ENCODE results near the gene RGS7. TPM values are rescaled to one million over a fixed set of nuclear protein-coding genes. Genes with fewer than 3 reads are reported as not detected.

RGS7 gene
- polyA plus RNA-seq, 1 donor (not counting 4 experiments of a cell fraction or from before 2014, with no cell fraction given), result not detected

- TF ChIP-seq EZH2 (IDR thresholded peaks at IDR 0.05; ENCODE audit: low read length) (no peak), CTCF (optimal IDR thresholded peaks at IDR 0.05 in 1 of 3, IDR thresholded peaks at IDR 0.05 in 1 of 3, conservative IDR thresholded peaks at IDR 0.05 in 1 of 3; ENCODE audit: extremely low read depth in 1 of 3, insufficient read depth in 2 of 3, low read length in 3 of 3) (no peak)
- H3K79me2 ChIP-seq (ENCODE audit: control insufficient read depth, insufficient read depth, low read length), result no peaks in the 10 kb centered on the region
- dilution Hi-C loops (cut with MboI; ENCODE audit: extremely low pct_ligation_motif_present, low sequenced_read_pairs), result no loop called here
- H3K9me3 ChIP-seq (ENCODE audit: control insufficient read depth, low read depth, low read length), result no peaks in the 10 kb centered on the region
- H3K27me3 ChIP-seq (ENCODE audit: control insufficient read depth, extremely low read depth, insufficient read depth, low read length), result no peaks in the 10 kb centered on the region
- FAIRE-seq (no peak), DNase-seq (ENCODE audit: low read depth, low spot score) (no peak)
- H4K20me1 ChIP-seq (ENCODE audit: control insufficient read depth, extremely low read depth, insufficient read depth, low read length), result no peaks in the 10 kb centered on the region
- no peak overlapping the region for H3K27ac ChIP-seq (ENCODE audit: control insufficient read depth, insufficient read depth, low read length)
- H3K9me1 ChIP-seq (ENCODE audit: control insufficient read depth, extremely low read depth, insufficient read depth, low read length), result no peaks in the 10 kb centered on the region
- no peak overlapping the region for H3K4me2 ChIP-seq (ENCODE audit: control insufficient read depth, extremely low read depth, insufficient read depth, low read depth, low read length)
- no peak overlapping the region for H3K9ac ChIP-seq (ENCODE audit: control insufficient read depth, extremely low read depth, insufficient read depth, low read length)
- H3K4me3 ChIP-seq (ENCODE audit: control insufficient read depth in 2 of 3, extremely low read depth in 1 of 3, insufficient read depth in 2 of 3, low read depth in 1 of 3, low read length in 3 of 3), result no peak overlapping the region
- no peaks in the 10 kb centered on the region for H3K36me3 ChIP-seq (ENCODE audit: control insufficient read depth in 2 of 2, extremely low read depth in 1 of 2, insufficient read depth in 2 of 2, low read length in 2 of 2)
- H2AFZ ChIP-seq (ENCODE audit: control insufficient read depth, low read length), result no peak overlapping the region
- H3K4me1 ChIP-seq (ENCODE audit: control insufficient read depth, extremely low read depth, insufficient read depth, low read length), result no peaks in the 10 kb centered on the region
Observed at GRCh38 chr1:240802271-240802670, 554.7 kb downstream of the RGS7 start.

- Histone ChIP-seq H3K27ac (ENCODE audit: control insufficient read depth, insufficient read depth, low read length) (no peak overlapping the region), H3K9me3 (ENCODE audit: control insufficient read depth, low read depth, low read length) (no peaks in the 10 kb centered on the region), H3K9me1 (ENCODE audit: control insufficient read depth, extremely low read depth, insufficient read depth, low read length) (no peaks in the 10 kb centered on the region), H2AFZ (ENCODE audit: control insufficient read depth, low read length) (no peak overlapping the region), H3K4me2 (ENCODE audit: control insufficient read depth, extremely low read depth, insufficient read depth, low read depth, low read length) (no peak overlapping the region), H3K27me3 (ENCODE audit: control insufficient read depth, extremely low read depth, insufficient read depth, low read length) (no peaks in the 10 kb centered on the region), H3K79me2 (ENCODE audit: control insufficient read depth, insufficient read depth, low read length) (no peaks in the 10 kb centered on the region), H3K36me3 (ENCODE audit: control insufficient read depth in 2 of 2, extremely low read depth in 1 of 2, insufficient read depth in 2 of 2, low read length in 2 of 2) (no peaks in the 10 kb centered on the region), H3K4me3 (ENCODE audit: control insufficient read depth in 2 of 3, extremely low read depth in 1 of 3, insufficient read depth in 2 of 3, low read depth in 1 of 3, low read length in 3 of 3) (no peak overlapping the region), H4K20me1 (ENCODE audit: control insufficient read depth, extremely low read depth, insufficient read depth, low read length) (no peaks in the 10 kb centered on the region), H3K9ac (ENCODE audit: control insufficient read depth, extremely low read depth, insufficient read depth, low read length) (no peak overlapping the region), H3K4me1 (ENCODE audit: control insufficient read depth, extremely low read depth, insufficient read depth, low read length) (no peaks in the 10 kb centered on the region)
- FAIRE-seq (no peak), DNase-seq (ENCODE audit: low read depth, low spot score) (no peak)
- TF ChIP-seq EZH2 (IDR thresholded peaks at IDR 0.05; ENCODE audit: low read length) (no peak), CTCF (optimal IDR thresholded peaks at IDR 0.05 in 1 of 3, IDR thresholded peaks at IDR 0.05 in 1 of 3, conservative IDR thresholded peaks at IDR 0.05 in 1 of 3; ENCODE audit: extremely low read depth in 1 of 3, insufficient read depth in 2 of 3, low read length in 3 of 3) (no peak)
- dilution Hi-C loops (cut with MboI; ENCODE audit: extremely low pct_ligation_motif_present, low sequenced_read_pairs), result no loop called here
Observed at GRCh38 chr1:240801442-240801841, 555.6 kb downstream of the RGS7 start.

Data from keratinocyte (primary cell).